Right lobe of liver (tissue), 4 donors: Measurements from ENCODE around the gene SLX4IP.

Experiments used
- CTCF ChIP-seq, 4 donors: fragments of 200-600 bp in 3 of 4; fragments of 450-650 bp in 1 of 4; IDR thresholded peaks; one replicate each; pipeline versions ENCODE4 v1.5.1 to v1.8.0; 2016 to 2022; ENCODE audit warnings: antibody characterized with exemption in 4 of 4, mild to moderate bottlenecking in 2 of 4
- POLR2A ChIP-seq: fragments of 450-650 bp; IDR thresholded peaks from one replicate; pipeline ENCODE4 v1.6.1; 2017; ENCODE audit warnings: antibody characterized with exemption, mild to moderate bottlenecking
- donor health status: DM: no; HTN: no; CAD: no.
- donor health status: DM: no; HTN: no; CAD: no.
- donor health status: DM: no; HTN: yes; CAD: no.

GRCh38 chr20:10642856-10643559 lies 207.9 kb downstream of the SLX4IP start:
- TF ChIP-seq POLR2A, result no peak
- TF ChIP-seq CTCF (IDR thresholded peaks at IDR 0.05), result no peak
